GM19463 (cell line): ENCODE results near the gene HIBADH.

Experiments used
- ATAC-seq: cut with Tn5 transposase; IDR thresholded peaks from one replicate; pipeline ENCODE4 v1.9.1; 2021; ENCODE audit warnings: mild to moderate bottlenecking, moderate library complexity; ENCODE audit not compliant: unreplicated experiment

HIBADH gene

DNA sequence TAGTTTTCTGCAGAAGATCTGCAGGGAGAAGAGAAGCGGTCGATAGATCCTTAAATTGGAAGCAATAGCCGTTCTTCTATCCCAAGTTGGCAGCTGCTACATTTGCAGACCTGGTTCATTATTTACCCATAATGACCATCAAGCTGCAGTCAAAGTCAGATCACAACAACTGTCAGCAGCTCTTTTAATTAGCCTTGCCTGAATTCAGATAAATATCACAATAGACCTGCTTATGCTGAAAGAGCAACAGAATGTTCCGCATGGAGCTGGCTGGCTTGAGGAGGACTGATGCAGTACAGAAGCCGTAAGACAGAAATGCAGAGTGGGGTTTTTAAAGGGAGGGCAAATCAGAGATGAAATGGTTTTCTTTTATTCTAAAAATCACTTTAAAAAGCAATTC lies 109.4 kb downstream of the HIBADH start:
- ATAC-seq, result no peak

DNA sequence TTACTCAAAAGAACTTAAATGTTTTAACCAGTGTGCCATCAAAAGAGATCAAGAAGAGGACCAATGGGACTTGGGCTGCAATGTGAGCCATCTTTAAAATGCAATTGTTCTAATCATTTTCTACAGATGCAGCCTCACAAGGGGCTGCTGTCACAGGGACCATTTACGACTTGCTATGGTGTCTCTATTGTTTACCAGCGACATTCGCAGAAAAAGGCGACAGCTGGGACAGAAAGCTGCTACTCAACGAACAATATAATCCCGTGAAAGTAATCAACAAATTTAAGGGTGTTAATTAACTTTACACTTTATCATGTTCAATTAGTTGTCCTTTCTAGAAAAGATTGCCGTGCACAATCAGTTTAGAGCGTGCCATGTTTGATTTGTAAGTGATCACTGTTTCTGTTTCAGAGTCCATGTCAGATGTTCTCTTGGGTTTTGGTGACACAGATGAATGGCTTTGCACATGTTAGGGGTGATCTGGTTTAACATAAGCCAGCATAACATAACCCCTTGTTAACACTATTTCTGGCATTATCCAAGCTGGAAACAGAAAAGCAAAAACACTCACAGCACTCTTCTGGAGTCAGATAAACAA lies 110.8 kb downstream of the HIBADH start:
- ATAC-seq, result no peak

GRCh38 chr7:27549606-27550005 lies 113.1 kb downstream of the HIBADH start:
- ATAC-seq, result no peak

- no peak for ATAC-seq
Observed at GRCh38 chr7:27548304-27548703, 114.4 kb downstream of the HIBADH start.

- ATAC-seq, result no peak
Observed at GRCh38 chr7:27547401-27547800, 115.3 kb downstream of the HIBADH start.

DNA sequence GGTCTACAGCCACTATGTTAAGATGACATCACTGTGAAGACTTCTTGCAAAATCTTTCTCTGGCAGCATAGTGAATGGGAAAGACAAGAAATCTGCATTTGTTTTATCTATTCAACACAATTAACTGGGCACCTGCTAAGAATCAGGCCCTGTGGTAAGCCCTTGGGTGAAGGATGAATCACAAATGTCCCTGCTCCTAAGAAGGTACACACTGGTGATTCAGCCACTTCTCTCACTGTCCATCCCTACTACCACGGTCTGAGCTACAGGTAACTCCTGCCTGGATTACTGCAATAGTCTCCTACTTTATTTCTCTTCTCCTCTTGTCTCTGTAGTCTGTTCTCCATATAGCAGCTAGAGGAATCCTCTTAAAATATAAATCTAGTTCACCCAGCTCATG lies 116.1 kb downstream of the HIBADH start:
- no peak for ATAC-seq

DNA sequence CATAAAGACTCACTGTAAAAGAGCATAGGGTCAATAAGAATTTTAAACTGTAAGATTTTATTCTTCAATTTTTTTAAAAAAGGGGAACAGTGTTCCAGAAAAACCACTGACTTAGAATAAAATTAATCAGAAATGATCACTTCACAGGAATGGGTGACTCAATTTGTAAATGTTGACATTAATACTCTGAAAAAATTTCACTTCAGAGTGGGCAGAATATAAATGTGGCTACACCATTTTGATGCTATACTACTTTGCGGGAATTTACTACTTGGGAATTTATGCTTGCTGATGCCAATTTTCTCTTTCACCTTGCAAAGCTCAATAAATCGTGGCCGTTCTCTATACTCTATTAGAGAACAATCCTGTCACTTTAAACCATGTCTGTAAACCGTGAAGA lies 126.9 kb downstream of the HIBADH start:
- ATAC-seq, result no peak

DNA sequence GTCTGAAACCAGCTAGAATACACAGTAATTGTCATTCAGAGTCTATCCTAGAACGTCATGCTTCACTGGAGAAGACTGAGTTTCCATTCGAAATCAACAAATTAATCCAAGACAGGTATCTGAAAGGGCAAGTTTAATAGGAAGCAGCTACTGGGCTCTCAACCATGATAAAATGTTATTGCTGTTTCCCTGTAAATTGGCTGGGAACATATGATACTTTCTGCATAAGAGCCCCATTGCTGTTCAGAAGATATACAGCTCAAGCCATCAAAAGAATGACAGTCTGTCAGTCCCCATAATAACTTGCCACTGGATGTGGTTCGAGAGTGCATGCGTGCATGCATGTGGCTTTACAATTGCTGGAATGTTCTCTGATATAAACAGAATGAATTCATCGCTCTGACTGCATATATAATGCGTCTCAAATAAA lies 129.0 kb downstream of the HIBADH start:
- no peak for ATAC-seq

DNA sequence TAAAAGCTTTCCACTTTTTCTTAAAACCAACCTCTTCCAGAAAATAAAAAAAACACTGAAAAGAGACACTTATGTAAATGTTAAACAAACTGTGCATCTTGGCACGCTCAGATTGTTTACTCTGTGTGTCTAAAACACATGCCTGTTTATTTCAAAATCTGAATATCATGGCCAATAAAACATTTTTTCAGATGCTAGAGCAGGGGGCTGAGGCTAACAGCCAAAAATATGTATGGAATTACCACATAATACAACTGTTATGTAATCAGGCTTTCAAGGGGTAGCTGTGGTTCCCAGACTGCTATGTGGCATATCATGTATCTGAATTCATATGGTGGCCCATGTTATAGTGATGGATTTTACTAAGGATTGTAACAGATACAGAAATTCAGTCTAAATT lies 130.4 kb downstream of the HIBADH start:
- ATAC-seq, result no peak

DNA sequence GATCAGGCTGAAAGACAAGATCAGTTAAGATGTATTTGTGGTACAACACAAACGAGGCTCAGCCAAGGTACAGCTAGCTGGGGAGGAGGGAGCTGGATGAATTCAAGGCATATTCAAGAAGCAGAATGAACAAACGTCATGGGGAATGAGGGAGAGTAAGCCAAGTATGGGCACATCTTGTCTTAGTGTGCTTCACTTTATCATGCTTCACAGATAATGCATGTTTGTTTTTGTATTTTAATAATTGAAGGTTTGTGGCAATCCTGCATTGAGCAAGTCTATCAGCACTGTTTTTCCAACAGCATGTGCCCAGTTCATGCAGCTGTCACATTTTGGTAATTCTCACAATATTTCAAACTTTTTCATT lies 135.4 kb downstream of the HIBADH start:
- ATAC-seq, result no peak

- no peak for ATAC-seq
Observed at GRCh38 chr7:27526611-27527347, 135.9 kb downstream of the HIBADH start.

DNA sequence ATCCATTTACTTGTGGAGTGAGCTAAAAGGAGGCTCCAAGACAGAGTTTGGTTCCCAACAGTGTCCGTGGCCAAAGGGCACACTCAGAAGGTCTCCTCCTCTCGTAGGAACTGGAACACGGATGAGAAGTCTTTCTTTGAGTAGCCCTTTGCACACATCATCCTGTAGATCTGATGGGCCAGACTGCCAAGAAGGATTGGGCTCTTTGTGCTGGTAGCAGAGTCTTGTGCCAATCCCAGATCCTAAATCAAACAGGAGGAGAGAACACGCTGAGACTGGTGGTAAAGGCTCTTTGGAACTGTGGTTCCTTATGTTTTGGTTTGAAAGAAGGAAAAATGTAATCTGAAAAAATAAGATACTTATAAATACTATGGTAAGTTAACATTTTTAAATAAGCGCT lies 136.6 kb downstream of the HIBADH start:
- no peak for ATAC-seq

DNA sequence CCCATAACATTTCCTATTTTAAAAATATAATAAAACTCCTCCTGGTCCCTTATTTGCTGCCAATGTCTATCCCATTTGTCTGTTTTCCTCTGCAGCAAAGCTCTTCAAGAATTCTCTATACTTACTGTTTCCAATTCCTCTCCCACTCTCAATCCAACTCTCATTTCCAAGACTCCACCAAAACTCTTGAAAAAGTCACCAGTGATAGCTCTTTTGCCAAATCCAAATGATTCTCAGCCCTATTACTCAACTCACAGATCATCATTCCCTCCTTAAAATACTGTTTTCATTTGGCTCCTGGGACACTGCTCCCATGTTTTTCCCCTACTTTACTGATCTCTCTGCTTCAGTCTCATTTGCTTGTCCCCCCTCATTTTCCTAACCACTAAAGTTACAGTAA lies 139.4 kb downstream of the HIBADH start:
- no peak for ATAC-seq

DNA sequence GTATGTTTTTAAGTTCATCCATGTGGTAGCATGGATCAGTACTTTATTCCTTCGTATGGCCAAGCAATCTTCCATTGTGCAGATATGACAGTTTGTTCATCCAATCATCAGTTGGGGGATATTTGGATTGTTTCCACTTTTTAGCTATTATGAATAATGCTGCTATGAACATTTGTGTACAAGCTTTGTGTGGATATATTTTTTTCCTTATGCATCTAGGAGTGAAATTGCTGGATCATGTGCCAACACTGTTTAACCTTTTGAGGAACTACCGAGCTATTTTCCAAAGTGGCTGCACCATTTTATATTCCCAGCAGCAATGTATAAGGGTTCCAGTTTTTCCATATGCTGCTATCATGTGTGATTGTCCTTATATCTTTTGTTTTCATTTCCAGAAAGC lies 140.1 kb downstream of the HIBADH start:
- ATAC-seq, result no peak

DNA sequence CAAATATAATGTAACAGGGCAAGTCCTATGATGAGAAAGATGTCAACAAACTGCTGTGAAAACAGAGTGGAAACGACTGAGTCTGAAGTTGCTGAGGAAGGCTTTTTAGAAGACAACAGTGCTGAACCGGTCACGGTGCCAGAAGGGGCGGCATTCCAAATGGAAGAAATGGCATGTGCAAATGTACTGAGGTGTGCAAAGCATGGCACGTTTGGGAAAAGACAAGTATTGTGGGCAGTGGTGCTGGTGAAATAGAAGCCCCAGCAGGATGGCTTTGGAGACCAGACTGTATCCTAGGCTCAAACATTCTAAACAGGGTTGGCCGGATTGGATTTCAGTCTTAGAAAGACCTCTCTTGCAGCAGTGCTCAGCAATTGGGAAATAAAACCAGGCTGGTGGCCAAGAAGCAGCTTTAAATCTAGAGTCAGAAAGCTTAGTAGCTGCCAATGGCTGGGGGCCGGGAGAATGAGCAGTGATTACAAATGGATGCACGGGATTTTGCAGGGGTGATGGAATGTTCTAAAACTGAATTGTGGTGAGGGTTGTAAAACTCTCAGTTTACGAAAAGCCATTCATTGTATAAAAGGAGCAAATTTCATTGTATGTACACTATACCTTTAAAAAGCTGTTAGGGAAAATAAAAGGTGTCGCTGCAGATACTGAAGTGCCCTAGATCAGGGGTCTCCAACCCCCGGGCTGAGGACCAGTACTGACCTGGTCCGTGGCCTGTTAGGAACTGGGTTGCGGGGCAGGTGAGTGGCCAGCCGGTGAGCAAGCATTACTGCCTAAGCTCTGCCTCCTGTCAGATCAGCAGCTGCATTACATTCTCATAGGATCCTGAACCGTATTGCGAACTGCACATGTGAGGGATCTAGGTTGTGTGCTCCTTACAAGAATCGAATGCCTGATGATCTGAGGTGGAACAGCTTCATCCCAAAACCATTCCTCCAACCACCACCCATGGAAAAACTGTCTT lies 141.6 kb downstream of the HIBADH start:
- ATAC-seq, result no peak

DNA sequence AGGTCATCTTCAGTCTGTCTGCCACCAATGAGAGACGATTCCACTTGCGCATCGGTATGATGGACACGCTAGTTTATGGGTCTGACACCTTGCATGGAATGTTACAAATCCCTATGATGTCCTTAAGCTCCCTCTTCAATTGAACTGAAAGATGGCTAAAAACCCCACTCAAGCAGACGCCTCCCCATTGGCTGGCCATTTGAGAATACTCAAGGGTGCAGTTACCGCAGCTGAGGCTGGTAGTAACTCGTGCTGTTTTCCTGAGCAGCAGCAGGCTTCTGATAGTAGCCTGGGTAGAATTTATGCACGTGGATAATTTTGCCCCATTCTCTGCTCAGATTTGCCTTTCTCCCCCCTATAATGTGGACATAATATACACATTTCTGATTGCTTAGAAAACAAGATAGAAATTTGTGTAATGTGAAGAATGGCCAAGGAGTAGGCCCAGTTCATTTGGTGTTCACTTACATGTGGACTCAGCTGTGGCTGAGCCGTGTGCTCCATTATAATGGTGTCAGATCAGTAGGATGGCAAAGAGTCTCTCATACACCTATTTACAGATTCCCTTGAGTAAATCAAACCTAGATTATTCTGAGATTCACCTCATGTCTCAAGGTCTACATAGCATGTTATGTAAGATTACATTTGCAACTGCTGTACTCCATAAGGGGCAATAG lies 142.8 kb downstream of the HIBADH start:
- ATAC-seq, result no peak

DNA sequence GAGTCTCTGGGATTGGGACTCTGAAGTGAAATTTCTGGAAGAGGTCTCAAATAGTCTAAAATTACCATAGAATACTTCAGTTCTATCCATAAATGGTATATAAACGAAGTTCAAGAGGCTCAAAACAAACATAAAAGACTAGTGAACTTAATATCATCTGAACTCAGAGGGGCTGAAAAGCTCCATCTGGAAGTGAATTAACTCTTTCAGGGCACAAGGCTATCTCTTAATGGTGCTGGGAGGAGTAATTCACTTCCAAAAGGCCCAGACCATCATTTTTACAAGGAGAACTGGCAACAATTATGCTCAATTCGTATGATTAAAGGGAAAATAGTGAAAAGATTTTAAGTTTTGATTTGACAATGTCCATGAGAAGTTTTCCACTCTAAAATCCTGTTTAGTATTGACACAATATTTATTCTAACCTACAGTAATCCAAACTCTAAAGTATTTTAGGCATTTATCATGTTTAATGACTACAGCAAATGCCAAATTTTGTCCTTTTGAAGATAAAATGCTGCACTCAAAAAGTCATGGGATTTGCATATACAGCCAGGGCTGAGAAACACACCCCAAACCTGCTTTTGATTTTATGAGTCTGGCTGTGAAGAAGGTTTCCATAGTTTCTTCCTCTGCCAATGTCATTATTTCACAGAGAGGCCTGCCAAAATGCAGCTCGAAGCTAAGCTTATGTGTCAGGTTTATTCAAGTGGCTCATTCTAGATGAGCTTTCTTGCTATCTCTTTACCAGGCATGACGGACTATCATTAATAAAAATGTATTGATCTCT lies 143.9 kb downstream of the HIBADH start:
- ATAC-seq, result no peak

- no peak for ATAC-seq
Observed at GRCh38 chr7:27516421-27516820, 146.3 kb downstream of the HIBADH start.

DNA sequence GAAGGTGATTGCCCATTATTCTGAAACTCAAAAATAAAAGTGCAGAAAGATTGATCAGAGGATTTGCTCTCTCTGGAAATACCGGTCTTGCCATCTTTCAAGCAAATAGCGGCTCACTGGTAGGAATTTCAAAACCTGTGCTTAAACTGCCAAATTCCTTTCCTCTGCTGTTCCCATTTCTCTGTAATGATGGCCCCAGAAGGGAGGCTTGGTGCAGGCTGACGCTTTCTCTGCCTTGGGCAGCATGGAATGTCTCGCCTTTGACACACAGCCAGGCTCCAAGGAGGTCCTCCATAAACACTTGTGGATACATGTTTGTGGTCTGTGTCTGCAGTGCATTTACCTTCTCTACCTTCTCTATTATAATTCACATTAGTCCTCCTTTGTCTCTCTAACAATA lies 146.8 kb downstream of the HIBADH start:
- ATAC-seq, result no peak

- no peak for ATAC-seq
Observed at GRCh38 chr7:27514861-27515260, 147.8 kb downstream of the HIBADH start.
